Measurements from ENCODE around the gene KRT17. TPM values are rescaled to one million over a fixed set of nuclear protein-coding genes. Genes with fewer than 3 reads are reported as not detected.
"Not testable (repeated sequence)": the region's sequence is repeated elsewhere in the genome, so short reads cannot be mapped to it uniquely, and the experiment has no call there.

The KRT17 gene
- total RNA-seq, 1 donor from 2014 or later, result 14.8 TPM

GRCh38 chr17:41585301-41586056 is 38.9 kb downstream of the KRT17 start:
- intact Hi-C loops (cut with DNase I), result no loop called here
- Histone ChIP-seq H3K36me3 (no peaks in the 10 kb centered on the region), H3K4me1 (peaks cover 0 to 5% of the 10 kb centered on the region in 2 donors), H3K4me3 (no peak overlapping the region), H3K27me3 (no peaks in the 10 kb centered on the region), H3K27ac (no peak overlapping the region), H3K9me3 (no peaks in the 10 kb centered on the region)
- DNase-seq (ENCODE audit: low spot score in 2 of 2), result no peak
- TF ChIP-seq CTCF (IDR thresholded peaks at IDR 0.05), result no peak

- H3K27ac ChIP-seq; DNase-seq (ENCODE audit: low spot score in 2 of 2); H3K4me3 ChIP-seq; H3K27me3 ChIP-seq; H3K36me3 ChIP-seq; intact Hi-C loops (cut with DNase I); H3K9me3 ChIP-seq; H3K4me1 ChIP-seq: not testable (repeated sequence)
Observed at GRCh38 chr17:41584331-41584927, 39.9 kb downstream of the KRT17 start.

- intact Hi-C loops (cut with DNase I), result no loop called here
- DNase-seq (ENCODE audit: low spot score in 2 of 2), result no peak
- Histone ChIP-seq H3K4me1 (peaks cover 0 to 5% of the 10 kb centered on the region in 2 donors), H3K4me3 (no peak overlapping the region), H3K9me3 (no peaks in the 10 kb centered on the region), H3K27ac (no peak overlapping the region), H3K36me3 (no peaks in the 10 kb centered on the region), H3K27me3 (no peaks in the 10 kb centered on the region)
- no peak for TF ChIP-seq CTCF (IDR thresholded peaks at IDR 0.05)
Observed at GRCh38 chr17:41583137-41584127, 40.9 kb downstream of the KRT17 start.

- not testable (repeated sequence) for DNase-seq (ENCODE audit: low spot score in 2 of 2); H3K27me3 ChIP-seq; H3K4me3 ChIP-seq
Observed at GRCh38 chr17:41582061-41582968, 42.1 kb downstream of the KRT17 start.

DNA sequence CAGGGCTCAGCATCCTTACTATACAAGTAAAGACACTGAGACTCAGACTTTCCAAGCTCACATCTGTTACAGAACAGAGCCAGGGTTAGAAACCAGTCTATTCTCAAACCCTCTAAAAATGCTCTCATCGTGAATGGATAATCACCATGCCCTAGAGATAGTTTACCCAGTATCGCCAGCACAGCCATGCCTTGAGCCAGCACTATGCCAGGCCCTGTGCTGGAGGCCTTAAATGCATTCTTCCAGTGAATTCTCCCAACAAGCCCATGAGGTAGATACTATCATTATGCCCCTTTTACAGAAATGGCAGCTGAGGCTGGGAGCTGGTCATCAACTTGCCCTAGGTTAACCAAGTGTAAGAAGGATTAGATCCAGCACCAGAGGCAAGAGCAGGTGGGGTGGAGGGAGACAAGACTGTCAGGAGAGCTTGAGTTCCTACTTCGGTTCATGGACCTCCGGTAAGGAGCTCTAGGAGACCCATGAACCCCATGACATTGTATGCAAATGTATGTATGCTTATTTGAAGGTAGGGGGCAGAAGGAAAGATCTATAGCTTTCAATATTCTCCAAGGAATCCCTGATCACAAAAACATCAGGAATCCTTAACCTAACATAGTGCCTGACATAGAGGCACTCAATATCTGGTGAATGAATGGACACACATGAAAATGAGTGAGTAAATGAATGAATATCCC is 42.9 kb downstream of the KRT17 start:
- H3K4me1 ChIP-seq, result peaks cover 0 to 5% of the 10 kb centered on the region in 2 donors
- DNase-seq (ENCODE audit: low spot score in 2 of 2), result no peak
- no peak overlapping the region for H3K27ac ChIP-seq
- H3K4me3 ChIP-seq, result no peak overlapping the region
- no peaks in the 10 kb centered on the region for H3K9me3 ChIP-seq
- intact Hi-C loops (cut with DNase I), result no loop called here
- TF ChIP-seq CTCF (IDR thresholded peaks at IDR 0.05), result no peak
- H3K36me3 ChIP-seq, result no peaks in the 10 kb centered on the region
- no peaks in the 10 kb centered on the region for H3K27me3 ChIP-seq

More at GRCh38 chr17:41582061-41582968, 42.1 kb downstream of the KRT17 start:
- intact Hi-C loops (cut with DNase I); H3K4me1 ChIP-seq; H3K36me3 ChIP-seq; H3K27ac ChIP-seq; H3K9me3 ChIP-seq: not testable (repeated sequence)
